ENCODE results near the gene TRIP11. TPM values are rescaled to one million over a fixed set of nuclear protein-coding genes. Genes with fewer than 3 reads are reported as not detected.

Gene TRIP11
- total RNA-seq, 1 experiment from 2014 or later, result 7.9 TPM

GRCh38 chr14:91918186-91918883 is 121.5 kb downstream of the TRIP11 start:
- Histone ChIP-seq H3K9me3 (no peaks in the 10 kb centered on the region), H3K4me3 (no peak overlapping the region), H3K27me3 (no peaks in the 10 kb centered on the region), H3K36me3 (no peaks in the 10 kb centered on the region)
- DNase-seq, result no peak

Other genes with a start within 250 kb of the TRIP11 start
- gene TC2N, start 172.5 kb downstream of the TRIP11 start, total RNA-seq (2014; rRNA removed; shearing (Covaris generic); ENCODE audit: low replicate concordance), result 0.53 TPM in 1 of 2 replicates, not detected in the other
- 0.16 and 26.2 TPM in 2 replicates for gene FBLN5, start 92.4 kb downstream of the TRIP11 start, total RNA-seq (2014; rRNA removed; shearing (Covaris generic); ENCODE audit: low replicate concordance)
- 8.3 and 22.0 TPM in 2 replicates for gene ATXN3, start 66.5 kb upstream of the TRIP11 start, total RNA-seq (2014; rRNA removed; shearing (Covaris generic); ENCODE audit: low replicate concordance)
- gene NDUFB1, start 81.6 kb upstream of the TRIP11 start, total RNA-seq (2014; rRNA removed; shearing (Covaris generic); ENCODE audit: low replicate concordance), result 29.7 and 177 TPM in 2 replicates
- 39.2 and 67.6 TPM in 2 replicates for gene CPSF2, start 81.9 kb upstream of the TRIP11 start, total RNA-seq (2014; rRNA removed; shearing (Covaris generic); ENCODE audit: low replicate concordance)

All from MG63 (cell line).